AG09309 (cell line): ENCODE results near the gene PCDH15.
"Not testable (repeated sequence)": the region's sequence is repeated elsewhere in the genome, so short reads cannot be mapped to it uniquely, and the experiment has no call there.

Experiments used
- DNase-seq: peaks from one replicate; pipeline ENCODE4 v3.0.0-alpha.2; 2010; ENCODE audit warnings: low read depth
- H3K4me3 ChIP-seq: 2 replicates; pipeline ENCODE4 v1.5.1; 2011; ENCODE audit warnings: mild to moderate bottlenecking, low read depth, low read length, moderate library complexity; ENCODE audit not compliant: control insufficient read depth
- TF ChIP-seq, protein P1 (sequence below): IDR thresholded peaks from 2 replicates; pipeline ENCODE4 v1.5.1; 2011; ENCODE audit warnings: mild to moderate bottlenecking, low read depth, low read length, inconsistent platforms; ENCODE audit not compliant: insufficient read depth, control insufficient read depth; ENCODE audit errors: missing control alignments

Gene PCDH15

DNA sequence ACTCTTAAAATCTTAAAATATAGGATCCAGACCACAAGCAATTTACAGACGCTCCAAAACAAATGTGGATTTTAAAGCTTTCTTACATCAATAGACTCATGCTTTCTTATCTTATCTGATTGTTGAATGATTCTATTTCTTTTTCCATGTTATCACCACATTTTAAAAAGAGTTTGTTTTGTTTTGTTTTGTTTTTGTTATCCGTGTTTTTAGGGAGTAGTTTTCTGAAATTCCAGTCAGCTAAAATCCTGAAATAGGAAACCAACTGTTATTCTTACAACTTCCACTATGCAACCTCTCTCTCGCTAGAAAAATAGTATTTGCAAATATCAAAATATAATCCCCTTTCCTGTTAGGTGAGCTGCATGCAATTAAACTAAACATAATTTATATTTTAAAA lies 251.0 kb downstream of the PCDH15 start:
- H3K4me3 ChIP-seq = no peak overlapping the region
- DNase-seq = no peak
- TF ChIP-seq, protein P1, sequence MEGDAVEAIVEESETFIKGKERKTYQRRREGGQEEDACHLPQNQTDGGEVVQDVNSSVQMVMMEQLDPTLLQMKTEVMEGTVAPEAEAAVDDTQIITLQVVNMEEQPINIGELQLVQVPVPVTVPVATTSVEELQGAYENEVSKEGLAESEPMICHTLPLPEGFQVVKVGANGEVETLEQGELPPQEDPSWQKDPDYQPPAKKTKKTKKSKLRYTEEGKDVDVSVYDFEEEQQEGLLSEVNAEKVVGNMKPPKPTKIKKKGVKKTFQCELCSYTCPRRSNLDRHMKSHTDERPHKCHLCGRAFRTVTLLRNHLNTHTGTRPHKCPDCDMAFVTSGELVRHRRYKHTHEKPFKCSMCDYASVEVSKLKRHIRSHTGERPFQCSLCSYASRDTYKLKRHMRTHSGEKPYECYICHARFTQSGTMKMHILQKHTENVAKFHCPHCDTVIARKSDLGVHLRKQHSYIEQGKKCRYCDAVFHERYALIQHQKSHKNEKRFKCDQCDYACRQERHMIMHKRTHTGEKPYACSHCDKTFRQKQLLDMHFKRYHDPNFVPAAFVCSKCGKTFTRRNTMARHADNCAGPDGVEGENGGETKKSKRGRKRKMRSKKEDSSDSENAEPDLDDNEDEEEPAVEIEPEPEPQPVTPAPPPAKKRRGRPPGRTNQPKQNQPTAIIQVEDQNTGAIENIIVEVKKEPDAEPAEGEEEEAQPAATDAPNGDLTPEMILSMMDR = no peak

DNA sequence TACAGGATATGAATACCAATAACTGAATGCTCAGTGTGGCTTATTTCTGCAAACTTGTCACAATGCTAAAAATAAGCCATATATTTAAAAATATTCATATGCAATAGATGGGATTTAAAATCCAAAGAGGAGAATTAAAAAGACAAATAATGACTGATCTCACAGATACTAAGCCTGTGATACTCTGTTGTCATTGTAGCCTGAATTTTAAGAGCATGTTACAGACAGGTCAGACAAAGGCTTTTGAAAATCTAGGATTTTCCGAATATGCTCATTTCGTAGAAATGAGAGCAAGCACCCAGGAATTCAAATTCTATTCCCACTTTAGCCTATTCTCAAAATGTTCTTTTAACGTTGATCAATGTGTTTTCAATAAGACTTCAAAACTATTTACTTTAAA lies 269.7 kb downstream of the PCDH15 start:
- no peak overlapping the region for H3K4me3 ChIP-seq
- TF ChIP-seq, protein P1 = no peak
- no peak for DNase-seq

DNA sequence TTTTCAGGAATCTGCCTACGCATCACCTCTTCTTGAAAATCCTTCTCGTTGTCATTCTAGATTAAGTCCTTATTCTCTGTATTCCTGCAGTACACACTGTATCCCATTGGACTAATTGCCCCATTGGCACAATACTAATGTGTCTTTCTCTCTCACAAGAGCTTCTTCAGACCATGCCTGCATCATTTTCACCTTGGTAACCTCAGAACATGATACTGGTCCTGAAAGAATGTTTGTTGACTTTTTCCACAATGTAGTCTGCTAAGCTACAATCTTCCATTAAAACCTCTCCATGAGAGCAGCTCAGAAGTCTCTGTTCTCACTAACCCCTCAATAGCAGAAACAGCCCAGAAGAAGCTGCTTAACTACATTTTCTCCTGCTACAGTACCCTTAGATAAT lies 270.7 kb downstream of the PCDH15 start:
- DNase-seq = no peak
- H3K4me3 ChIP-seq = no peak overlapping the region
- TF ChIP-seq, protein P1 = no peak

DNA sequence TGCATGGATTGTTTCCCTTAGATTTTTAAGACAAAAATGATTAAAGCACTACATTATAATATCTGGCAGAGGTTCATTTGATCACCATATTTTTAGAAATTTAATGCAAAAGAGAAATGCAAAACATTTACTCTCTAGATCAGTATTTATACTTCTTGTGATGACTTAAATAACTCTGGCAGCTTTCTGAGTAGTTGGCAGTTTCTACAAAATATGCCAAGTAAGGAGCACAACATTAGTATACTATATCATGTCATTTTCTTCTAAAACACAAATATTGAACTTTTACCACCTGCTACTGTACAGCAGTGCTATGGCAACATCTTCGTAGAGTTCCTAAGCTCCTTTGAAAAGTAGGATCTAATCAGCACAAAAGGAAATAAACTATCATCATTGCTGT lies 275.2 kb downstream of the PCDH15 start:
- H3K4me3 ChIP-seq = no peak overlapping the region
- TF ChIP-seq, protein P1 = no peak
- no peak for DNase-seq

DNA sequence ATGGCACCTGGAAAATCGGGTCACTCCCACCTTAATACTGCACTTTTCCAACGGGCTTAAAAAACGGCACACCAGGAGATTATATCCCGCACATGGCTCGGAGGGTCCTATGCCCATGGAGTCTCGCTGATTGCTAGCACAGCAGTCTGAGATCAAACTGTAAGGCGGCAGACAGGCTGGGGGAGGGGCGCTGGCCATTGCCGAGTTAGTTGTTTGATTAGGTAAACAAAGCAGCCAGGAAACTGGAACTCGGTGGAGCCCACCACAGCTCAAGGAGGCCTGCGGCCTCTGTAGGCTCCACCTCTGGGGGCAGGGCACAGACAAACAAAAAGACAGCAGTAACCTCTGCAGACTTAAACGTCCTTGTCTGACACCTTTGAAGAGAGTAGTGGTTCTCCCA lies 285.8 kb downstream of the PCDH15 start:
- DNase-seq, H3K4me3 ChIP-seq: not testable (repeated sequence)

DNA sequence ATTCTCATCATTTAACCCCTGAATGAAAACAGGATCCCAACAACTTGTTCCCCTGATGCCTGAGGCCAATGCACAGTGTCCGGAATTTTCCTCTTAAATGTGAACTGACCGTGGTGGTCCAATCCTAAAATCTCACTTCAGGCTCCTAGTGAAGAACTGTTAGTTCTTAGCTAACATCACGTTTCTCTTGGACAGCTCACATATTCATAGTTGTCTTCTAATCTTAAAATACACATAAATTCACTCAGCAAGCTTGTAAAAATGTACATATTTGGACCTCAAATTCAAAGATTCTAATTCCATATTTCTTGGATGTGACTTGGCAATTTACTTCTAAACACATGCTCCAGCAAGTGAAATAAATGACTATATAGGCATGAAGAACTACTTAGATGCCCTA lies 297.2 kb downstream of the PCDH15 start:
- DNase-seq = no peak
- TF ChIP-seq, protein P1 = no peak
- H3K4me3 ChIP-seq = no peak overlapping the region

DNA sequence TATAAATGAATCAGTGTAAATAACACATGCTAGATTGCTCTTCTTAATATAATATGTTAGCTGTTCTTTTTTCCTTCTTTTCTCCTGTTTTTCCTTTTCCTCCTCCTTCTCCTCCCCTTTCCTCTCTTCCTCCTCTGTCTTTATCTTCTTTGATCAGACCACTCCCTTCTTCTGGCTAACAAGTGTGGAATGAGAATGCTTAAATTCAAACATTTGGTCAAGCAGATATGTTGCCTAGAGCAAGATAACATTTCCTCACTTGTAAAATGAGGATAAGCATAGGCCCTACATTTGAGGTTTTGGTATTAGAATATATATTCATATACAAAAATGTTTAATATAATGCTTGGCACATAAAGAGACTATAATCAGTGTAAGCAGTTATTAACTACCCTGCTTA lies 299.1 kb downstream of the PCDH15 start:
- TF ChIP-seq, protein P1 = no peak
- no peak overlapping the region for H3K4me3 ChIP-seq
- DNase-seq = no peak
